ENCODE results near the gene DIO1. TPM values are rescaled to one million over a fixed set of nuclear protein-coding genes. Genes with fewer than 3 reads are reported as not detected.

The DIO1 gene
- total and polyA plus RNA-seq, 2 of the 8 experiments (the other 6 are each of a cell fraction or from before 2014, with no cell fraction given), result 0.14 TPM; not detected in 1

DNA sequence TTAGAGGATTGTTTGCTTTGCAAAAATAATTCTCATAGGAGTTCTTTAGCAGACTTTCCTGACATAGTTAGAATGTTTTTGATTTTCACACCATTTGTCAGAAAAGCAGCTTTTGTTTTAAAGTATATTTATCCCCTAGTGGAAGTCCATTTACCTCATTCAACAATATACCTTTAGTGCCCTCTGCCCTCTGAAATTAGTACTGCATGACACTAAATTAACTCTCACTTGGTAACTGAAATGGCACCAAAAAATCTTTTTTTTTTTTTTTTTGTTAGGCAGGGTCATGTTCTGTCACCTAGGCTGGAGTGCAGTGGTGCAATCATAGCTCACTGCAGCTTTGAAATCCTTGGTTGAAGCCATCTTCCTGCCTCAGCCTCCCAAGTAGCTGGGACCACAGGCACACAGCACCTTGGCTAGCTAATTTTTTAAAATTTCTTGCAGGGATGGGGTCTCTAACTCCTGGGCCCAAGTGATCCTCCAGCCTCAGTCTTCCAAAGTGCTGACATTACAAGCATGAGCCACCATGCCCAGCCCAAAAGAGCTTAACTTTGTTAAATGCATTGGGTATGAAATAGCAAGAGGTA is 65.8 kb downstream of the DIO1 start:
- TF ChIP-seq, protein P1, sequence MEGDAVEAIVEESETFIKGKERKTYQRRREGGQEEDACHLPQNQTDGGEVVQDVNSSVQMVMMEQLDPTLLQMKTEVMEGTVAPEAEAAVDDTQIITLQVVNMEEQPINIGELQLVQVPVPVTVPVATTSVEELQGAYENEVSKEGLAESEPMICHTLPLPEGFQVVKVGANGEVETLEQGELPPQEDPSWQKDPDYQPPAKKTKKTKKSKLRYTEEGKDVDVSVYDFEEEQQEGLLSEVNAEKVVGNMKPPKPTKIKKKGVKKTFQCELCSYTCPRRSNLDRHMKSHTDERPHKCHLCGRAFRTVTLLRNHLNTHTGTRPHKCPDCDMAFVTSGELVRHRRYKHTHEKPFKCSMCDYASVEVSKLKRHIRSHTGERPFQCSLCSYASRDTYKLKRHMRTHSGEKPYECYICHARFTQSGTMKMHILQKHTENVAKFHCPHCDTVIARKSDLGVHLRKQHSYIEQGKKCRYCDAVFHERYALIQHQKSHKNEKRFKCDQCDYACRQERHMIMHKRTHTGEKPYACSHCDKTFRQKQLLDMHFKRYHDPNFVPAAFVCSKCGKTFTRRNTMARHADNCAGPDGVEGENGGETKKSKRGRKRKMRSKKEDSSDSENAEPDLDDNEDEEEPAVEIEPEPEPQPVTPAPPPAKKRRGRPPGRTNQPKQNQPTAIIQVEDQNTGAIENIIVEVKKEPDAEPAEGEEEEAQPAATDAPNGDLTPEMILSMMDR (IDR thresholded peaks at IDR 0.05; ENCODE audit: control extremely low read depth in 1 of 3, insufficient read depth in 1 of 3, low read depth in 1 of 3, low read length in 3 of 3), result peak in 2 of 3 experiments; percentile 52 to 58; a peak in 2 of 4 replicates
- TF ChIP-seq RAD21 (IDR thresholded peaks at IDR 0.05 in 1 of 2, conservative IDR thresholded peaks at IDR 0.05 in 1 of 2; ENCODE audit: low read depth in 2 of 2, low read length in 2 of 2) (peak; percentile 61 to 63), GTF2F1 (IDR thresholded peaks at IDR 0.05; ENCODE audit: borderline replicate concordance, low read depth, low read length) (no peak), EZH2 (IDR thresholded peaks at IDR 0.05; ENCODE audit: low read depth, low read length, severe bottlenecking) (no peak)
- H3K9ac ChIP-seq (replicated peaks in 1 of 4; ENCODE audit: extremely low read depth in 1 of 4, low read depth in 3 of 4, low read length in 3 of 4), result no peak overlapping the region
- no peaks in the 10 kb centered on the region for H3K9me3 ChIP-seq (ENCODE audit: insufficient read depth in 2 of 2, low read depth in 1 of 2, low read length in 1 of 2)
- no peak overlapping the region for H3K18ac ChIP-seq (ENCODE audit: extremely low read depth, low read length)
- no peak overlapping the region for H2AK5ac ChIP-seq (ENCODE audit: low read depth, low read length)
- H3K27ac ChIP-seq (ENCODE audit: low read depth, low read length), result no peak overlapping the region
- no peak overlapping the region for H3K14ac ChIP-seq (ENCODE audit: insufficient read length)
- H2BK5ac ChIP-seq (ENCODE audit: low read depth, low read length), result no peak overlapping the region
- ChIA-PET CTCF (ENCODE audit: partially characterized antibody) (interaction anchor here (0.6 to 7.2 kb wide), 58 partner anchors 10 to 1387 kb away, joined by 3 to 114 read pairs (median 5); partner anchors contain the start of genes IFT25, LRRC42 and YIPF1), POLR2A (ENCODE audit: partially characterized antibody) (interaction anchor here (0.7 to 1.7 kb wide), 8 partner anchors 13 to 217 kb away, joined by 3 to 4 read pairs (median 3); partner anchors contain the start of gene LRRC42)
- H2BK20ac ChIP-seq (ENCODE audit: low read length), result no peak overlapping the region
- peaks cover 0 to 2% of the 10 kb centered on the region in 2 experiments for H4K20me1 ChIP-seq (replicated peaks in 1 of 2; ENCODE audit: control insufficient read depth in 1 of 2, insufficient read depth in 2 of 2, low read length in 2 of 2)
- H3K4me3 ChIP-seq (ENCODE audit: extremely low read depth in 1 of 4, insufficient read depth in 2 of 4, low read depth in 3 of 4, low read length in 4 of 4), result no peak overlapping the region
- peaks cover 0 to 10% (median 0%) of the 10 kb centered on the region in 4 experiments; a peak in 4 of 7 replicates for H3K4me1 ChIP-seq (replicated peaks in 1 of 4; ENCODE audit: control insufficient read depth in 3 of 4, insufficient read depth in 4 of 4, low read length in 3 of 4)
- H2AFZ ChIP-seq (ENCODE audit: low read length), result no peak overlapping the region
- H4K5ac ChIP-seq (ENCODE audit: insufficient read length, low read depth, low read length), result no peak overlapping the region
- H4K8ac ChIP-seq (ENCODE audit: extremely low read depth, insufficient read depth, low read length), result no peak overlapping the region
- no peak for DNase-seq (ENCODE audit: low read depth in 1 of 2, low spot score in 2 of 2)
- no peaks in the 10 kb centered on the region; the same call in 1 of the 2 replicates for H3K79me1 ChIP-seq (ENCODE audit: low read depth, low read length)
- H2BK12ac ChIP-seq (ENCODE audit: low read depth, low read length), result no peak overlapping the region
- H2BK15ac ChIP-seq (ENCODE audit: low read length), result no peak overlapping the region
- FAIRE-seq, result no peak
- no peaks in the 10 kb centered on the region for H3K23me2 ChIP-seq (ENCODE audit: low read depth, low read length)
- no peak overlapping the region for H4K91ac ChIP-seq (replicated peaks; ENCODE audit: insufficient read length, low read length)
- no peak overlapping the region for H3K4me2 ChIP-seq (ENCODE audit: insufficient read depth in 1 of 2, low read depth in 2 of 2, low read length in 2 of 2)
- peaks cover 19 to 55% (median 31%) of the 10 kb centered on the region in 4 experiments for H3K36me3 ChIP-seq (ENCODE audit: control insufficient read depth in 2 of 4, insufficient read depth in 4 of 4, low read length in 3 of 4)
- H3K56ac ChIP-seq (replicated peaks; ENCODE audit: insufficient read length, low read depth, low read length), result no peak overlapping the region
- no peak overlapping the region for H2BK120ac ChIP-seq (replicated peaks; ENCODE audit: low read depth, low read length)
- 0 out of 4 replicates have a peak, but pooled peaks cover 0 to under 1% of the 10 kb centered on the region in 2 experiments for H3K79me2 ChIP-seq (ENCODE audit: control insufficient read depth in 1 of 2, insufficient read depth in 2 of 2, low read length in 2 of 2)
- no peak overlapping the region for H3K4ac ChIP-seq (replicated peaks; ENCODE audit: insufficient read length, low read depth, low read length)
- no peaks in the 10 kb centered on the region for H3K27me3 ChIP-seq (replicated peaks in 1 of 4; ENCODE audit: control insufficient read depth in 3 of 4, extremely low read depth in 1 of 4, insufficient read depth in 3 of 4, low read length in 3 of 4)
- no peak overlapping the region for H3K23ac ChIP-seq (ENCODE audit: insufficient read length)

Measured in H1 (cell line).